OCI-LY7 (cell line): ENCODE measurements around the gene ZNF101. TPM values are rescaled to one million over a fixed set of nuclear protein-coding genes. Genes with fewer than 3 reads are reported as not detected.

Experiments used
- BruUV-seq: library from RNA; stranded (reverse); fragments of 400-500 nt; replicated peaks from 2 replicates; lab custom pipeline; 2021; lab: Mats Ljungman, UMichigan
- CTCF ChIA-PET: fragments of 300-600 bp; sonication (Branson Sonifier 250); formaldehyde crosslinking; loops from one replicate; lab custom pipeline; 2022; ENCODE audit warnings: antibody characterized with exemption; ENCODE audit not compliant: unreplicated experiment; lab: Charles Lee
- POLR2A ChIA-PET: fragments of 300-600 bp; sonication (Branson Sonifier 250); formaldehyde crosslinking; loops from one replicate; lab custom pipeline; 2022; ENCODE audit warnings: antibody characterized with exemption; lab: Charles Lee
- DNase-seq: peaks from one replicate; pipeline ENCODE4 v3.0.0-alpha.2; 2015; ENCODE audit warnings: low spot score
- H2AFZ ChIP-seq: fragments of 200-600 bp; sonication (generic), shearing (Covaris generic); 2 replicates; pipeline ENCODE4 v1.6.1; 2014; ENCODE audit warnings: mild to moderate bottlenecking, antibody characterized with exemption, low read length, moderate library complexity
- H3K27ac ChIP-seq: fragments of 200-600 bp; sonication (generic); 2 replicates; pipeline ENCODE4 v1.5.1; 2014; ENCODE audit warnings: mixed run types, low read depth, mild to moderate bottlenecking, moderate library complexity, low read length, inconsistent platforms; ENCODE audit not compliant: poor library complexity, severe bottlenecking
- H3K36me3 ChIP-seq: fragments of 200-600 bp; sonication (generic); 2 replicates; pipeline ENCODE4 v1.6.1; 2014; ENCODE audit warnings: mild to moderate bottlenecking, antibody characterized with exemption, low read length, moderate library complexity, mixed read lengths; ENCODE audit not compliant: insufficient read depth
- H3K4me1 ChIP-seq: fragments of 200-600 bp; sonication (generic); 2 replicates; pipeline ENCODE4 v1.5.1; 2014; ENCODE audit warnings: mild to moderate bottlenecking, low read length; ENCODE audit not compliant: insufficient read depth, poor library complexity, severe bottlenecking
- H3K4me2 ChIP-seq: fragments of 200-600 bp; sonication (generic); 2 replicates; pipeline ENCODE4 v1.6.1; 2014; ENCODE audit warnings: mild to moderate bottlenecking, low read length
- H3K4me3 ChIP-seq: fragments of 200-600 bp; sonication (generic); 2 replicates; pipeline ENCODE4 v1.5.1; 2014; ENCODE audit warnings: mild to moderate bottlenecking, low read depth, low read length; ENCODE audit not compliant: poor library complexity, severe bottlenecking
- H3K79me2 ChIP-seq: fragments of 200-600 bp; sonication (generic); 2 replicates; pipeline ENCODE4 v1.6.1; 2016; ENCODE audit warnings: low read depth, mild to moderate bottlenecking, low read length, moderate library complexity, mixed read lengths; ENCODE audit not compliant: insufficient read depth
- H3K9me2 ChIP-seq: fragments of 200-600 bp; sonication (generic); 2 replicates; pipeline ENCODE4 v1.6.1; 2016; ENCODE audit warnings: mild to moderate bottlenecking, low read length, mixed read lengths; ENCODE audit not compliant: insufficient read depth
- H3K9me3 ChIP-seq: fragments of 200-600 bp; sonication (generic); 2 replicates; pipeline ENCODE4 v1.6.1; 2014; ENCODE audit warnings: mild to moderate bottlenecking, mixed run types, low read length, mixed read lengths
- H4K20me1 ChIP-seq: fragments of 200-600 bp; sonication (generic); 2 replicates; pipeline ENCODE4 v1.6.1; 2014; ENCODE audit warnings: mild to moderate bottlenecking, antibody characterized with exemption, low read length, moderate library complexity, mixed read lengths; ENCODE audit not compliant: insufficient read depth
- CTCF ChIP-seq: fragments of 200-600 bp; sonication (generic); conservative IDR thresholded peaks from 2 replicates; pipeline ENCODE4 v1.5.1; 2014; ENCODE audit warnings: mild to moderate bottlenecking, antibody characterized with exemption, low read length, moderate library complexity, mixed read lengths
- EZH2phosphoT487 ChIP-seq: fragments of 200-600 bp; sonication (generic); IDR thresholded peaks from 2 replicates; pipeline ENCODE4 v1.6.1; 2018; ENCODE audit warnings: low read depth, borderline replicate concordance, mild to moderate bottlenecking, mixed run types, antibody characterized with exemption, low read length, moderate library complexity, mixed read lengths
- intact Hi-C: fragments of 100-400 bp; cut with micrococcal nuclease; formaldehyde crosslinking; loops from one replicate; pipeline ENCODE4 v1.10.0; 2022; ENCODE audit not compliant: unreplicated experiment
- total RNA-seq, 2 experiments: library from RNA; depleted of rRNA in 1 of 2; stranded (reverse); fragments of >200 nt in 1 of 2; shearing (Covaris generic) in 1 of 2; gene quantifications; 2 replicates each; pipeline ENCODE4 v1.2.3, GENCODE V29; 2014 to 2022

Gene ZNF101
- total RNA-seq, 2 experiments from 2014 or later: 66.6 to 83.8 TPM

DNA sequence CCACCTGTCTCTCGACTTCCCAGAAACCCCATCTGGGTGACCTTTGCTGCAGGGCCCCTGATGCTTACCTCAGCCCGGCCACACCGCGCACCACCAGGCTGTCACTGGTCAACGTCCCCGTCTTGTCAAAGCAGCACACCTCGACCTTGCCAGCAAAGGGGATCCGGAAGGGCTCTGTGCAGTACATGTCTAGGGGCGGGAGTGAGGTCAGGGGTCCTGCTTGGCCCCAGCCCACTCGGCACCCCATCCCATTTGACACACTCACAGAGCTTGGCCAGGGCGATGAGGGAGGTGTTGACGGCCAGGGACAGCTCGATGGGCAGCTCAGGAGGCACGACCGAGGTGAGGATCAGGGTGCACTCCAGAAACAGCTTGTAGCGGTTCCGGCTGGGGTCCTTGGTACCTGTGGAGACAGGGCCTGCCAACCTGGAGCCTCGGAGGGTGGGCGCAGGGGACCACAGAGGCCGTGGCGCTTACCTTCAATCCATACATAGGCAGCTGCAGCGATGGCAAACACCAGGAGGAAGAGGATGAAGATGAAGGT is 13.5 kb upstream of the ZNF101 start:
- POLR2A ChIA-PET: interaction anchor here (0.6 kb wide), 1 partner anchor 133 kb away, joined by 3 read pairs; no protein-coding TSS in a partner anchor
- Histone ChIP-seq H3K27ac (no peak overlapping the region), H3K9me3 (no peaks in the 10 kb centered on the region), H2AFZ (no peak overlapping the region), H3K4me3 (no peak overlapping the region), H4K20me1 (no peaks in the 10 kb centered on the region), H3K79me2 (no peaks in the 10 kb centered on the region; the same call in 1 of the 2 replicates), H3K4me1 (no peaks in the 10 kb centered on the region), H3K36me3 (peaks cover 99% of the 10 kb centered on the region), H3K4me2 (no peak overlapping the region), H3K9me2 (no peaks in the 10 kb centered on the region)
- TF ChIP-seq CTCF (no peak), EZH2phosphoT487 (no peak)
- CTCF ChIA-PET: no interaction called here
- no peak for DNase-seq
- intact Hi-C loops: no loop called here
- BruUV-seq: no TSS peak

DNA sequence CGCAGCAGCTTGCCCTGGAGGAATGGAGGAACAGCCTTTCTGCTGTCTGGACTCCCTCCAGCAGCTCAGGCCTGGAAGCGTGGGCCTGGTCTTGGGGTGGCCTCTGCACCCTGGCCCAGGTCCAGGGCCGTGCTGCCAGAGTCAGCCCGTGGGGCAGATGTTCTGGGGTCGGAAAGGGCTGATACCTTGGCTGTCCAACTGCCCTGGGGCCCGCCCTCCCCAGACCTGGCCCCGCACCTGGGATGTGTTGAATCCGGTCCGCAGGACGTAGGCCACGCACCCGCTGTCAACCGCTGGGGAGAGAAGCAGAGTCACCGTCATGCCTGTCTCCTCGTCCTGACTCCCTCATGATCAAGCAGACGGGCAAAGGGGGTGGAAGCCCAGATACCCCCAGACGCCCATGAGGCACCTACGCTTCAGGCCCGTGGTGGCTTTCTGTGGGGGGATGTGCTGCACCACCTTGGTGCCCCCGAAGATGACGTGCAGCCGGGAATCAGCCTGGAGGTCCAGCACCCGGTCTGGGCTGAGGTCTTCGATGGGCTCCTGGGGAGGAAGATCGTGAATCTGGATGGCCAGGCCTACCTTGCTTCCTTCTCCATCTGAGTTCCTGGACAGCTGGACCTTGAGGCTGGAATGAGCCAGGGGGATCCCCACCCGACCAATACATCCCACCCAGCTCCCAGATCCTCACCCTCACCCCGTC is 12.8 kb upstream of the ZNF101 start:
- DNase-seq: no peak
- no peaks in the 10 kb centered on the region for H3K9me3 ChIP-seq
- H2AFZ ChIP-seq: no peak overlapping the region
- peaks cover 94% of the 10 kb centered on the region for H3K36me3 ChIP-seq
- ChIA-PET CTCF (no interaction called here), POLR2A (interaction anchor here (0.6 kb wide), 1 partner anchor 133 kb away, joined by 3 read pairs; no protein-coding TSS in a partner anchor)
- H3K79me2 ChIP-seq: peaks cover under 1% of the 10 kb centered on the region
- intact Hi-C loops: no loop called here
- no peak overlapping the region for H3K27ac ChIP-seq
- no peak for TF ChIP-seq EZH2phosphoT487
- TF ChIP-seq CTCF: no peak
- H3K9me2 ChIP-seq: no peaks in the 10 kb centered on the region
- no peaks in the 10 kb centered on the region for H3K4me1 ChIP-seq
- no TSS peak for BruUV-seq
- no peak overlapping the region for H3K4me2 ChIP-seq
- H3K4me3 ChIP-seq: no peak overlapping the region
- no peaks in the 10 kb centered on the region for H4K20me1 ChIP-seq
